GM19452 (cell line): ENCODE results near the gene PRKCZ.

Experiments
- ATAC-seq: cut with Tn5 transposase; IDR thresholded peaks from one replicate; pipeline ENCODE4 v1.9.1; 2021; ENCODE audit not compliant: unreplicated experiment

PRKCZ gene

GRCh38 chr1:2024451-2024850, 25.8 kb upstream of the PRKCZ start:
- ATAC-seq, result no peak

- ATAC-seq, result no peak
These were observed 25.3 kb upstream of the PRKCZ start for GRCh38 chr1:2024887-2025286.

GRCh38 chr1:2025491-2025981, 24.7 kb upstream of the PRKCZ start:
- no peak for ATAC-seq

GRCh38 chr1:2027961-2028583, 22.1 kb upstream of the PRKCZ start:
- no peak for ATAC-seq

GRCh38 chr1:2028870-2029560, 21.2 kb upstream of the PRKCZ start:
- ATAC-seq, result no peak

GRCh38 chr1:2029561-2029960, 20.6 kb upstream of the PRKCZ start:
- ATAC-seq, result no peak

GRCh38 chr1:2030076-2030871, 19.9 kb upstream of the PRKCZ start:
- no peak for ATAC-seq

- ATAC-seq, result no peak
These were observed 18.4 kb upstream of the PRKCZ start for GRCh38 chr1:2031546-2032540.

GRCh38 chr1:2032737-2033136, 17.5 kb upstream of the PRKCZ start:
- ATAC-seq, result no peak

- no peak for ATAC-seq
These were observed 17.0 kb upstream of the PRKCZ start for GRCh38 chr1:2033165-2033564.

GRCh38 chr1:2036287-2036686, 13.9 kb upstream of the PRKCZ start:
- ATAC-seq, result no peak

- no peak for ATAC-seq
These were observed 12.8 kb upstream of the PRKCZ start for GRCh38 chr1:2037314-2037979.

GRCh38 chr1:2038229-2038628, 12.0 kb upstream of the PRKCZ start:
- ATAC-seq, result no peak

GRCh38 chr1:2039251-2039650, 11.0 kb upstream of the PRKCZ start:
- no peak for ATAC-seq

GRCh38 chr1:2041305-2041704, 8.9 kb upstream of the PRKCZ start:
- no peak for ATAC-seq

- no peak for ATAC-seq
These were observed 8.3 kb upstream of the PRKCZ start for GRCh38 chr1:2041887-2042286.

- no peak for ATAC-seq
These were observed 7.1 kb upstream of the PRKCZ start for GRCh38 chr1:2042830-2043773.

GRCh38 chr1:2043886-2044285, 6.3 kb upstream of the PRKCZ start:
- ATAC-seq, result no peak
